Measurements from ENCODE around the gene SPAG17.

Gene SPAG17

DNA sequence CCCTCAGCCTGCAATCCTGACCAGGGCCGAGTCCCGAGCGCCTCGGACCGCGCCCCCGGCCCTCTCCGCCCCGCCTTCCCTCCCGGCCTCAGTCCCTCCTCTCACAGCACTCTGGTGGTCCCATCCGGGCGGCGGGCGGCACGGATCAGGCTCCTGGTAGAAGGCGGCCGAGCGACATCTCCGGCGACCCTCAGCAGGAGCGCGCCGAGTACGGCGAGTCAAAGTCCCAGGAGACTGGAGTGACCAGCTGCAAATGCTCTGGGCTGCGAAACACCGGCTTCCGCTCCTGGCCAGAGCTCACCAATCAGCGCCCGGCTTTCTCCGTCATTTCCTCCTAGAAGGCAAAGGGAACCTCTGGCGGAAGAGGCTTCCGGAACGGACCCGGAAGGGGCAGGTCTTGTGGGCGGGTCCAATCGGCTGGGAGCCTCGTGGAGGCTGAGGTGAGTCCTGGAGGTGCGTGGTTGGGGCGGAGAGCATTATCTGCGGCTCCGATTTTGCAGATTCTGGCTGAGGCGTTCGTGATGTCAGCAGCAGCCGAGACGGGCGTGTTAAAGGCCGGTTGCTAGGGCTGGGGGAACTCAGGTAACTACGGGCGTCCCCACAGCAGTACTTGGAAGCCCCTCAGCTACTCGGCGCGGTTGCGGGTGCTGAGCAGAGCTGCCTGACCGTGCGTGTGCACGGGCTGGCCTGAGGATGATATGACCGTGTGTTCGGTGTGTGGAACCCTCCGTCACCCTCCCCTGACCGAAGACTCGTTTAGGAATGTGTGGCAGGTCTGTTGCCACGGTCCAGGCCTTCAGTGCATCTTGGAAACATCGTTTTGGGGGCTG, 255.5 kb downstream of the SPAG17 start, which contains the start of the genes GDAP2 and WDR3:
Gene GDAP2, minus strand, starts transcription at position 279 of the 830 bp plus-strand sequence. CDS start 9,264 bp downstream, outside the sequence.
Gene WDR3, plus strand, starts transcription at position 397 of the 830 bp plus-strand sequence. CDS start 3,581 bp downstream, outside the sequence.
- Histone ChIP-seq H3K4me3 (ENCODE audit: low read depth, low read length) (peak within 1 kb of the TSS; percentile 92), H3K27ac (ENCODE audit: extremely low read depth, low read depth, low read length) (peak within 1 kb of the TSS; percentile 63; the same call in 1 of the 2 replicates), H3K36me3 (ENCODE audit: control insufficient read depth in 2 of 2, insufficient read depth in 1 of 2, low read length in 2 of 2) (peaks cover 4 to 21% of the 10 kb centered on the region in 2 experiments; a peak in 1 of 3 replicates), H3K4me1 (ENCODE audit: control insufficient read depth, insufficient read depth, low read length) (peaks cover 7% of the 10 kb centered on the region; the same call in 1 of the 2 replicates), H3K9me3 (ENCODE audit: control insufficient read depth, insufficient read depth, low read depth, low read length) (no peaks in the 10 kb centered on the region)
- ChIA-PET CTCF (interaction anchor here (0.7 to 2.5 kb wide), 4 partner anchors 10 to 395 kb away, joined by 3 to 15 read pairs (median 4); no protein-coding TSS in a partner anchor), POLR2A (interaction anchor here (0.6 to 1.4 kb wide), 7 partner anchors 10 to 68 kb away, joined by 3 to 4 read pairs (median 3); no protein-coding TSS in a partner anchor)
- TF ChIP-seq ZFP41 (tag by site-specific recombination; IDR thresholded peaks at IDR 0.05; ENCODE audit: borderline replicate concordance): no peak
- no peak for TF ChIP-seq KLF7 (tag by site-specific recombination; IDR thresholded peaks at IDR 0.05; ENCODE audit: borderline replicate concordance)
- TF ChIP-seq ZNF654 (tag by site-specific recombination; IDR thresholded peaks at IDR 0.05; ENCODE audit: low read depth): no peak
- TF ChIP-seq, protein P1, sequence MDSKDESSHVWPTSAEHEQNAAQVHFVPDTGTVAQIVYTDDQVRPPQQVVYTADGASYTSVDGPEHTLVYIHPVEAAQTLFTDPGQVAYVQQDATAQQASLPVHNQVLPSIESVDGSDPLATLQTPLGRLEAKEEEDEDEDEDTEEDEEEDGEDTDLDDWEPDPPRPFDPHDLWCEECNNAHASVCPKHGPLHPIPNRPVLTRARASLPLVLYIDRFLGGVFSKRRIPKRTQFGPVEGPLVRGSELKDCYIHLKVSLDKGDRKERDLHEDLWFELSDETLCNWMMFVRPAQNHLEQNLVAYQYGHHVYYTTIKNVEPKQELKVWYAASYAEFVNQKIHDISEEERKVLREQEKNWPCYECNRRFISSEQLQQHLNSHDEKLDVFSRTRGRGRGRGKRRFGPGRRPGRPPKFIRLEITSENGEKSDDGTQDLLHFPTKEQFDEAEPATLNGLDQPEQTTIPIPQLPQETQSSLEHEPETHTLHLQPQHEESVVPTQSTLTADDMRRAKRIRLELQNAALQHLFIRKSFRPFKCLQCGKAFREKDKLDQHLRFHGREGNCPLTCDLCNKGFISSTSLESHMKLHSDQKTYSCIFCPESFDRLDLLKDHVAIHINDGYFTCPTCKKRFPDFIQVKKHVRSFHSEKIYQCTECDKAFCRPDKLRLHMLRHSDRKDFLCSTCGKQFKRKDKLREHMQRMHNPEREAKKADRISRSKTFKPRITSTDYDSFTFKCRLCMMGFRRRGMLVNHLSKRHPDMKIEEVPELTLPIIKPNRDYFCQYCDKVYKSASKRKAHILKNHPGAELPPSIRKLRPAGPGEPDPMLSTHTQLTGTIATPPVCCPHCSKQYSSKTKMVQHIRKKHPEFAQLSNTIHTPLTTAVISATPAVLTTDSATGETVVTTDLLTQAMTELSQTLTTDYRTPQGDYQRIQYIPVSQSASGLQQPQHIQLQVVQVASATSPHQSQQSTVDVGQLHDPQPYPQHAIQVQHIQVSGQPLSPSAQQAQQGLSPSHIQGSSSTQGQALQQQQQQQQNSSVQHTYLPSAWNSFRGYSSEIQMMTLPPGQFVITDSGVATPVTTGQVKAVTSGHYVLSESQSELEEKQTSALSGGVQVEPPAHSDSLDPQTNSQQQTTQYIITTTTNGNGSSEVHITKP (tag by site-specific recombination; IDR thresholded peaks at IDR 0.05): peak; percentile 96
- TF ChIP-seq ZNF629 (tag by site-specific recombination; IDR thresholded peaks at IDR 0.05): peak; percentile 79
- no peak for TF ChIP-seq PRDM1 (tag by site-specific recombination; IDR thresholded peaks at IDR 0.05)
- no peak for TF ChIP-seq ZNF132 (tag by site-specific recombination; IDR thresholded peaks at IDR 0.05; ENCODE audit: borderline replicate concordance)
- TF ChIP-seq ZNF223 (tag by site-specific recombination; IDR thresholded peaks at IDR 0.05): no peak
- TF ChIP-seq ZFP37 (tag by site-specific recombination; IDR thresholded peaks at IDR 0.05): peak; percentile 53; the same call in 1 of the 2 replicates
- TF ChIP-seq, protein P2, sequence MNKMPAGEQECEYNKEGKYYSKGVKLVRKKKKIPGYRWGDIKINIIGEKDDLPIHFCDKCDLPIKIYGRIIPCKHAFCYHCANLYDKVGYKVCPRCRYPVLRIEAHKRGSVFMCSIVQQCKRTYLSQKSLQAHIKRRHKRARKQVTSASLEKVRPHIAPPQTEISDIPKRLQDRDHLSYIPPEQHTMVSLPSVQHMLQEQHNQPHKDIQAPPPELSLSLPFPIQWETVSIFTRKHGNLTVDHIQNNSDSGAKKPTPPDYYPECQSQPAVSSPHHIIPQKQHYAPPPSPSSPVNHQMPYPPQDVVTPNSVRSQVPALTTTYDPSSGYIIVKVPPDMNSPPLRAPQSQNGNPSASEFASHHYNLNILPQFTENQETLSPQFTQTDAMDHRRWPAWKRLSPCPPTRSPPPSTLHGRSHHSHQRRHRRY (tag by site-specific recombination; IDR thresholded peaks at IDR 0.05): no peak
- peak; percentile 84; the same call in 1 of the 2 replicates for TF ChIP-seq KLF16 (tag by site-specific recombination; IDR thresholded peaks at IDR 0.05)
- peak; percentile 73 for TF ChIP-seq ZNF501 (tag by site-specific recombination; IDR thresholded peaks at IDR 0.05)
- no peak for TF ChIP-seq ZNF514 (tag by site-specific recombination; IDR thresholded peaks at IDR 0.05)
- peak; percentile 50; the same call in 1 of the 2 replicates for TF ChIP-seq TRIM28 (IDR thresholded peaks at IDR 0.05; ENCODE audit: borderline replicate concordance, low read length)
- TF ChIP-seq BCL11A (tag by site-specific recombination; IDR thresholded peaks at IDR 0.05; ENCODE audit: low read depth): no peak; the same call in 1 of the 2 replicates
- no peak for TF ChIP-seq IKZF3 (tag by site-specific recombination; IDR thresholded peaks at IDR 0.05)
- TF ChIP-seq, protein P3, sequence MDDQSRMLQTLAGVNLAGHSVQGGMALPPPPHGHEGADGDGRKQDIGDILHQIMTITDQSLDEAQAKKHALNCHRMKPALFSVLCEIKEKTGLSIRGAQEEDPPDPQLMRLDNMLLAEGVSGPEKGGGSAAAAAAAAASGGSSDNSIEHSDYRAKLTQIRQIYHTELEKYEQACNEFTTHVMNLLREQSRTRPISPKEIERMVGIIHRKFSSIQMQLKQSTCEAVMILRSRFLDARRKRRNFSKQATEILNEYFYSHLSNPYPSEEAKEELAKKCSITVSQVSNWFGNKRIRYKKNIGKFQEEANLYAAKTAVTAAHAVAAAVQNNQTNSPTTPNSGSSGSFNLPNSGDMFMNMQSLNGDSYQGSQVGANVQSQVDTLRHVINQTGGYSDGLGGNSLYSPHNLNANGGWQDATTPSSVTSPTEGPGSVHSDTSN (CRISPR knock-in tag; IDR thresholded peaks at IDR 0.05): no peak
- no peak for TF ChIP-seq ZNF341 (tag by site-specific recombination; IDR thresholded peaks at IDR 0.05; ENCODE audit: low read depth)
- no peak for TF ChIP-seq ZNF571 (tag by site-specific recombination; IDR thresholded peaks at IDR 0.05)
- peak; percentile 45; the same call in 1 of the 2 replicates for TF ChIP-seq ZNF561 (tag by site-specific recombination; IDR thresholded peaks at IDR 0.05; ENCODE audit: borderline replicate concordance)
- peak; percentile 85 for TF ChIP-seq KLF10 (tag by site-specific recombination; IDR thresholded peaks at IDR 0.05)
- no peak for TF ChIP-seq ZNF529 (tag by site-specific recombination; IDR thresholded peaks at IDR 0.05; ENCODE audit: insufficient replicate concordance)
- no peak for TF ChIP-seq HOXC10 (CRISPR knock-in tag; IDR thresholded peaks at IDR 0.05)
- TF ChIP-seq ZNF248 (tag by site-specific recombination; IDR thresholded peaks at IDR 0.05): no peak
- TF ChIP-seq ZNF423 (tag by site-specific recombination; IDR thresholded peaks at IDR 0.05): 0 out of 2 replicates have a peak, but pooled peaks have one; percentile 48
- no peak for TF ChIP-seq ZBTB21 (tag by site-specific recombination; IDR thresholded peaks at IDR 0.05)
- no peak for TF ChIP-seq ZNF350 (tag by site-specific recombination; IDR thresholded peaks at IDR 0.05)
- no peak for TF ChIP-seq ZNF404 (tag by site-specific recombination; IDR thresholded peaks at IDR 0.05)
- peak; percentile 4; the same call in 1 of the 2 replicates for TF ChIP-seq ZNF146 (tag by site-specific recombination; IDR thresholded peaks at IDR 0.05)
